Activated CD4-positive, alpha-beta T cell treated with anti-CD3 and anti-CD28 coated beads, Interleukin-10, Interleukin-2, amounts not matched to agents 100 ng/mL and 50 ng/mL, durations not matched to agents 16 hours and 8 hours (primary cell): ENCODE data around the gene PDE9A.
"Not testable (repeated sequence)": the region's sequence is repeated elsewhere in the genome, so short reads cannot be mapped to it uniquely, and the experiment has no call there.

Experiments used
- DNase-seq: peaks from one replicate; pipeline ENCODE4 v3.0.0-alpha.2; 2020

The PDE9A gene

GRCh38 chr21:42624936-42625335 lies 28.5 kb upstream of the PDE9A start:
- DNase-seq: no peak

DNA sequence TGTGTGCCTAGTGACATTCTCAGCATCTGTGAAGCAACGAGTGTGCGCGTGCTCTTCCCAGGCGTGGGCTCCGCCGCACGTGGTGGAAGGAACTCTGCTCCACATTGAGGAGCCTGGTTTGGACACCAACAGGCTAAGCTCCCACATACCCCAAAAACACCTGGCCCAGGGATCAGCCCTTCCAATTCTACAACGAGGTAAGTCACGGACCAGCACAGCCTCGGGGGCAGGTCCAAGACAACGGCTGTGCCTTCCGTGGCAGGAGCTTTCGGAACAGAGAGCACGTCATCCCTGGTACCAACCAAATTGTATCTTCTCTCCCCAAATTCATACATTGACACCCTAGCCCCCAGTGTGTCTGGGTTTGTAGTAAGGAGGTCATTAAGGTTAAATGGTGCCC lies 27.2 kb upstream of the PDE9A start:
- no peak for DNase-seq

- DNase-seq: no peak
Observed at GRCh38 chr21:42627527-42628289, 25.7 kb upstream of the PDE9A start.

DNA sequence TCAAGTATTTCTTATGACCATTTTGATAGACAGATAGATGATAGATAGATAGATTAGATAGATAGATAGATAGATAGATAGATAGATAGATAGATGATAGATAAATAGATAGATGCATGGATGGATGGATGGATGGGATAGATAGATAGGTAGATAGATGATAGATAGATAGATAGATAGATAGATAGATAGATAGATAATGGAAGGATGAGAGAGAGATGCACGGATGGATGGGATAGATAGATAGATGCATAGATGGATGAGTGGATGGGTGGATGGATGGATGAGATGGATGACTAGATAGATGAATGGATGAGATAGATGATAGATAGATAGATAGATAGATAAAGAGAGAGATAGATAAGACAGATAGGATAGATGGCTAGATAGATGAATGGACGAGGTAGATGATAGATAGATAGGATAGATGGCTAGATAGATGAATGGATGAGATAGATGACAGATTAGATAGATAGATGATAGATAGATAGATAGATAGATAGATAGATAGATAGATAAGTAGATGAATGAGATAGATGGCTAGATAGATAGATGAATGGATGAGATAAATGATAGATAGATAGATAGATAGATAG lies 24.9 kb upstream of the PDE9A start:
- not testable (repeated sequence) for DNase-seq

GRCh38 chr21:42629933-42630589 lies 23.4 kb upstream of the PDE9A start:
- DNase-seq: no peak

GRCh38 chr21:42630626-42631025 lies 22.8 kb upstream of the PDE9A start:
- DNase-seq: no peak

- DNase-seq: no peak
Observed at GRCh38 chr21:42631142-42631541, 22.3 kb upstream of the PDE9A start.

- DNase-seq: no peak
Observed at GRCh38 chr21:42632336-42632751, 21.1 kb upstream of the PDE9A start.

GRCh38 chr21:42632771-42633690 lies 20.4 kb upstream of the PDE9A start:
- DNase-seq: no peak

GRCh38 chr21:42633858-42634257 lies 19.6 kb upstream of the PDE9A start:
- no peak for DNase-seq

- DNase-seq: no peak
Observed at GRCh38 chr21:42635848-42636519, 17.4 kb upstream of the PDE9A start.

GRCh38 chr21:42636520-42637266 lies 16.7 kb upstream of the PDE9A start:
- no peak for DNase-seq

DNA sequence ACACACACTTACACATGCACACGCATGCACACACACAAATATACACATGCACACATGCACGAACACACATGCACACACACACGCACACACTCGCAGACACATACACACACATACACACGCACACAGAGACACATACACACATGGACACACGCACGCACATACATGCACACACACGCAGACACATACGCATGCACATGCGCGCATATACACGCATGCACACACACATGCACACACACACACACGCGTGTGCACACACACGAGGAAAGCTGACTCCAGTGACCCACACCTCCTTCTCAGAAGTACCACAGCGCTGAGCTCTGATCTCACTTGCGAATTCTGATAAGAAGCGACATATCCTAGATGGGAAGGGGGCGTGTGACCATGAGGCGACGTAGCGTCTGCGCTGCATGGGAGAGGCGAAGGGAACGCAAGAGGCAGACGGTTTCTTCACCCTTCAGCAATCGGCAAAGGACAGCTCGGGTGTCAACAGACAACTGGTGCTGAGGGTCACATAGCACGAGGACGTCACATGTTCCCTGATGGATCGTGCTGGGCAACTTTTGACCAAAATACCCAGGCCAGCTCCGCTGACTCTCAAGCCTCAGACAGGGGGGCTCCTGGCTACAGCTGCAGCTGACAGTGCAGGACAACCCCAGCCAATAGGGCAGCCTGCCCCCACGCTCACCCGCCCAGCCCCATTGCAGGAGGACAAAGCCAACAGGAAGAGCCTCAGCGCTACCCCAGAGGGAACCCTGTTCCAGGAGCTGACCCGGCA lies 16.0 kb upstream of the PDE9A start:
- DNase-seq: no peak

DNA sequence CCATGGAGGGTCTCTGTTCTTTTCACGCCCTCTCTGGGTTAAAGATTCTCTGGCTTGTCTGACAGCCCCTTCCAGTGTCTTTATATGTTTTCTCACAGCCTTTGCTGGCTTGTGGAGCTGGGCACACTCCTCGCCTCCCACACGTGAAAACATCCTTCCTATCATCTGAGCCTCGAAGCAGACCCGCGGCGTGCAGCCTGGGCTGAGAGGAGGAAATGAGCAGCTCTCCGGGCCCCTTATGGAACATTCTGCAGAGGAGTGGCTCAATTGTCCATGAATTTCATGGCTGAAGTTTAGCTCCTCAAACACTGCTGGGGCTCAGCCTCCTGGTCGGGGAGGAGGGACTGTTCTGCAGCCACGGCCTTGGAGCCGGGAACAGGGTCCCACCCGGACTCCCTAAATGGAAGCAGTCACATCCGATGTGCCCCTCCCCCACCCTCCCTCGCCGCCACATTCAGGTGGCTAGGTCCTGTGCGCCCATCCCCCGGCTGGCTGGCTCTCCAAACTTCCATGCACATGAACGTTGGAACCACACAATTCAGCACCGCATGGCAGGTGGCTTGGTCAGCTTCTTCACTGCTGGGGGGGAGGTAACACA lies 15.1 kb upstream of the PDE9A start:
- DNase-seq: no peak

DNA sequence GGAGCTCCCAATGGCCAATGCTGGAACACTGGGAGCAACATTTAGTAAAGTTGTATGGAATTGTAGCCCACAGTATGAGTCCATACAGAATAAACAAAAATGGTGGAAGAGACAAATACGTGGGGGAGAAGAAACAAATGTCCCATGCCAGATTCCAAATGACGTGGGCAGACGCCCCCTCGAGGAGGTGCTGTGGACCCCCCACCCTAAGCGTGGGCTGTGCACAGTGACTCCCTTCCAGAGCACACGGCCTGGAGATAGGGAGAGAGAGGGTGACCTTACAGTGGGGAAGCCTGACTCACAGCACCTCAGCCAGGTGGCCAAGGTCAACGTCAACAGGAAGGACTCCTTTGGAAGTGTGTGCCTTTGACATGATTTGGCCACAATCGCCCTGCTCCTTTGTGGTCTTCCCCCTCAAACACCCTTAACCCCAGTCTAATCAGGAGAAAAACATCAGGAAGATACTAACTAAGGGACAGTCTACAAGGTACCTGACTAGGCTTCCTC lies 13.7 kb upstream of the PDE9A start:
- DNase-seq: no peak

DNA sequence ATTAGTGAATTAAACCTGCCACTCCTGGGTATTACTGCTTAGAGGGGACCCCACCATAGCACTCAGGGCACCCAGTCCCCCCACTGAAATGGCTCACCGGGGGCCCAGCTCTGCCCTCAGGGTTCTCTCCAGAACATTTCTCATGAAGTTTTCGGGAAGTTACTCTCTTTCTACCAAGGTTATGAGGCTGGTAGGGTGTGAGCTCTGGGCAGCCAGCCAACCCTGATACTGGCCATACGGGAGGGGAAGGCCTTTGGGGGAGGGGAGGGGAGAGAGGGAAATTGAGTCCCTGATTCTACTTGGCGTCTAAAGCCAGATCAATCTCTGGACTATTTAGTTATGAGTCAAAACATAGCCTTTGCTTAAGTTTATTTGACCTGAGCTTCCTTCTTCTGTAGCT lies 12.9 kb upstream of the PDE9A start:
- DNase-seq: no peak

- no peak for DNase-seq
Observed at GRCh38 chr21:42641311-42642218, 11.9 kb upstream of the PDE9A start.

- no peak for DNase-seq
Observed at GRCh38 chr21:42642219-42642745, 11.1 kb upstream of the PDE9A start.
